Suprapubic skin (tissue), 4 donors: ENCODE data around the gene SULT1A2. TPM values are rescaled to one million over a fixed set of nuclear protein-coding genes. Genes with fewer than 3 reads are reported as not detected.
A peak's percentile ranks its signal among the peaks of the same experiment; 100 is the strongest.

Experiments
- DNase-seq, 2 donors: peaks; one replicate each; pipeline ENCODE4 v3.0.0-alpha.2; 2019; ENCODE audit warnings: low spot score in 2 of 2
- H3K27ac ChIP-seq: fragments of 200-600 bp; sonication (generic); one replicate; pipeline ENCODE4 v1.5.1; 2019
- H3K27me3 ChIP-seq: fragments of 200-600 bp; sonication (generic); one replicate; pipeline ENCODE4 v1.5.1; 2019
- H3K36me3 ChIP-seq: fragments of 200-600 bp; sonication (generic); one replicate; pipeline ENCODE4 v1.5.1; 2019
- H3K4me1 ChIP-seq: fragments of 200-600 bp; sonication (generic); one replicate; pipeline ENCODE4 v1.5.1; 2019
- H3K4me3 ChIP-seq: fragments of 200-600 bp; sonication (generic); one replicate; pipeline ENCODE4 v1.5.1; 2019; ENCODE audit warnings: mild to moderate bottlenecking
- H3K9me3 ChIP-seq: fragments of 200-600 bp; sonication (generic); one replicate; pipeline ENCODE4 v1.5.1; 2019
- EP300 ChIP-seq: sonication (generic); formaldehyde crosslinking; IDR thresholded peaks from one replicate; pipeline ENCODE4 v1.6.1; 2017; ENCODE audit warnings: antibody characterized with exemption
- POLR2A ChIP-seq, 2 donors: fragments of 450-650 bp; IDR thresholded peaks; one replicate each; pipeline ENCODE4 v1.6.1; 2017; ENCODE audit warnings: antibody characterized with exemption in 2 of 2, mild to moderate bottlenecking in 2 of 2, moderate library complexity in 2 of 2
- POLR2AphosphoS5 ChIP-seq, 3 donors: sonication (generic); formaldehyde crosslinking; IDR thresholded peaks; one replicate each; pipeline ENCODE4 v1.6.1; 2017; ENCODE audit warnings: antibody characterized with exemption in 3 of 3
- WGBS: methylation state at CpG from one replicate; pipeline ENCODE4 v1.1.5; 2018; 5-methylcytosine and 5-hydroxymethylcytosine counted together
- total RNA-seq, 4 donors: library from RNA; depleted of rRNA; stranded (reverse); fragments of >200 nt; gene quantifications; one replicate each; pipeline ENCODE4 v1.1.0, GENCODE V29; 2016
- TF ChIP-seq, protein P1 (sequence below), 2 donors: fragments of 200-600 bp in 1 of 2; fragments of 450-650 bp in 1 of 2; sonication (generic) in 1 of 2; IDR thresholded peaks; one replicate each; pipeline ENCODE4 v1.5.1; 2016 to 2019; ENCODE audit warnings: antibody characterized with exemption in 2 of 2, mild to moderate bottlenecking in 1 of 2, moderate library complexity in 1 of 2

The SULT1A2 gene
- total RNA-seq, 4 donors from 2014 or later, result not detected

DNA sequence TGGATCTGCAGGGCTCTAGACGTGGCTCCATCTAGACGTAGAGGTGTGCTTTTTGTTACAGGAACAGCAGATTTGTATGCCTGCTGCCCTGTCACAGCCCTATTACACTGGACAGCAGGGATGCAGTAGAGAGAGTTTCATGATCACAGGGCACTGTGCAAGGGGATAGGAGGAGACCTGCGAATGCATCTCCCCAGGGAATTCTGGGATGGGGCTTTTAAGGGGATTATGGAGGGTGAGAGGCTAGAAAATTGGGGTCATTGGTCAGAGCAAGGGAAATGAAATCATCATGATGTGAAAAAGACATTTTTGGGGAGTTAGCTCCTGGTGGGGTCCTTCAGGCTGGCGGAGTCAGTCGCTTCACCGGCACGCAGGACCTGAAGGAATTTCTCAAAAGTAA, 54.2 kb downstream of the SULT1A2 start:
- H3K4me3 ChIP-seq, result no peak overlapping the region
- peak overlapping the region; percentile 45 for H3K27ac ChIP-seq

More for the DNA sequence above, 54.2 kb downstream of the SULT1A2 start:
- WGBS, result 80% methylated on average over 7 of the region's 7 CpGs
- Histone ChIP-seq H3K27me3 (no peaks in the 10 kb centered on the region), H3K9me3 (no peaks in the 10 kb centered on the region), H3K4me1 (peaks cover 41% of the 10 kb centered on the region), H3K36me3 (no peaks in the 10 kb centered on the region)
- no peak for DNase-seq
- no peak for TF ChIP-seq POLR2AphosphoS5 (IDR thresholded peaks at IDR 0.05)
- TF ChIP-seq POLR2A (IDR thresholded peaks at IDR 0.05), result no peak
- no peak for TF ChIP-seq EP300
- TF ChIP-seq, protein P1, sequence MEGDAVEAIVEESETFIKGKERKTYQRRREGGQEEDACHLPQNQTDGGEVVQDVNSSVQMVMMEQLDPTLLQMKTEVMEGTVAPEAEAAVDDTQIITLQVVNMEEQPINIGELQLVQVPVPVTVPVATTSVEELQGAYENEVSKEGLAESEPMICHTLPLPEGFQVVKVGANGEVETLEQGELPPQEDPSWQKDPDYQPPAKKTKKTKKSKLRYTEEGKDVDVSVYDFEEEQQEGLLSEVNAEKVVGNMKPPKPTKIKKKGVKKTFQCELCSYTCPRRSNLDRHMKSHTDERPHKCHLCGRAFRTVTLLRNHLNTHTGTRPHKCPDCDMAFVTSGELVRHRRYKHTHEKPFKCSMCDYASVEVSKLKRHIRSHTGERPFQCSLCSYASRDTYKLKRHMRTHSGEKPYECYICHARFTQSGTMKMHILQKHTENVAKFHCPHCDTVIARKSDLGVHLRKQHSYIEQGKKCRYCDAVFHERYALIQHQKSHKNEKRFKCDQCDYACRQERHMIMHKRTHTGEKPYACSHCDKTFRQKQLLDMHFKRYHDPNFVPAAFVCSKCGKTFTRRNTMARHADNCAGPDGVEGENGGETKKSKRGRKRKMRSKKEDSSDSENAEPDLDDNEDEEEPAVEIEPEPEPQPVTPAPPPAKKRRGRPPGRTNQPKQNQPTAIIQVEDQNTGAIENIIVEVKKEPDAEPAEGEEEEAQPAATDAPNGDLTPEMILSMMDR (IDR thresholded peaks at IDR 0.05), result no peak

Other genes with a start within 250 kb of the SULT1A2 start
- 10 to 100 TPM in 1 of 4 donors, 1 to 10 TPM in 1, under 1 TPM in 2; 0.45 to 30.7 (median 1.5) TPM for gene NPIPB6, start 233.5 kb downstream of the SULT1A2 start, total RNA-seq
- gene EIF3CL, start 193.2 kb downstream of the SULT1A2 start, total RNA-seq, result 100 to 1,000 TPM; 221 to 364 (median 267) TPM
- gene NPIPB7, start 124.7 kb downstream of the SULT1A2 start, total RNA-seq, result not detected
- 10 to 100 TPM; 26.0 to 62.9 (median 35.1) TPM for gene CLN3, start 105.0 kb downstream of the SULT1A2 start, total RNA-seq
- 1 to 10 TPM in 3 of 4 donors, under 1 TPM in 1; 0.57 to 4.3 (median 1.9) TPM for gene APOBR, start 102.4 kb downstream of the SULT1A2 start, total RNA-seq
- under 1 TPM in 1 of 4 donors, not detected in 3; 0.52 TPM for gene IL27, start 90.2 kb downstream of the SULT1A2 start, total RNA-seq
- gene NUPR1, start 58.1 kb downstream of the SULT1A2 start, total RNA-seq, result 10 to 100 TPM; 33.0 to 64.3 (median 42.2) TPM
- gene SGF29, start 43.1 kb downstream of the SULT1A2 start, total RNA-seq, result 10 to 100 TPM; 20.2 to 36.1 (median 24.8) TPM
- gene SULT1A1, start 13.0 kb upstream of the SULT1A2 start, total RNA-seq, result 1 to 10 TPM; 1.1 to 9.4 (median 2.6) TPM
- gene NPIPB8, start 41.0 kb upstream of the SULT1A2 start, total RNA-seq, result 1 to 10 TPM in 2 of 4 donors, not detected in 2; 1.0 to 4.9 TPM
- gene EIF3C, start 114.4 kb upstream of the SULT1A2 start, total RNA-seq, result 100 to 1,000 TPM; 105 to 235 (median 181) TPM
- gene NPIPB9, start 154.7 kb upstream of the SULT1A2 start, total RNA-seq, result 1 to 10 TPM; 3.3 to 9.5 (median 6.1) TPM
- 100 to 1,000 TPM in 3 of 4 donors, 10 to 100 TPM in 1; 88.5 to 236 (median 148) TPM for gene ATXN2L, start 225.9 kb upstream of the SULT1A2 start, total RNA-seq
- gene TUFM, start 249.3 kb upstream of the SULT1A2 start, total RNA-seq, result 100 to 1,000 TPM in 3 of 4 donors, 10 to 100 TPM in 1; 83.0 to 121 (median 107) TPM